Endodermal cell (in vitro differentiated cells): ENCODE results near the gene MRAS. TPM values are rescaled to one million over a fixed set of nuclear protein-coding genes. Genes with fewer than 3 reads are reported as not detected.

Source experiments
- DNase-seq: peaks from one replicate; pipeline ENCODE4 v3.0.0-alpha.2; 2017
- H3K27ac ChIP-seq: 2 replicates; pipeline ENCODE4 v1.5.1; 2013; ENCODE audit warnings: mild to moderate bottlenecking, low read depth, low read length, moderate library complexity
- H3K27me3 ChIP-seq: 2 replicates; pipeline ENCODE4 v1.6.1; 2013; ENCODE audit warnings: mild to moderate bottlenecking, low read length, moderate library complexity; ENCODE audit not compliant: insufficient read depth, control insufficient read depth, poor library complexity, severe bottlenecking
- H3K36me3 ChIP-seq: 2 replicates; pipeline ENCODE4 v1.7.0; 2013; ENCODE audit warnings: mild to moderate bottlenecking, low read length, moderate library complexity; ENCODE audit not compliant: control insufficient read depth, insufficient read depth
- H3K4me1 ChIP-seq: one replicate; pipeline ENCODE4 v1.7.0; 2013; ENCODE audit warnings: low read length; ENCODE audit not compliant: control insufficient read depth, insufficient read depth
- H3K4me3 ChIP-seq: 2 replicates; pipeline ENCODE4 v1.5.1; 2013; ENCODE audit warnings: mild to moderate bottlenecking, low read length, moderate library complexity
- H3K9ac ChIP-seq: 2 replicates; pipeline ENCODE4 v1.6.1; 2013; ENCODE audit warnings: mild to moderate bottlenecking, low read length, moderate library complexity; ENCODE audit not compliant: poor library complexity, severe bottlenecking; ENCODE audit errors: extremely low read depth
- H3K9me3 ChIP-seq: 2 replicates; pipeline ENCODE4 v1.6.1; 2013; ENCODE audit warnings: mild to moderate bottlenecking, low read length, moderate library complexity; ENCODE audit not compliant: control insufficient read depth
- H3K27ac Mint-ChIP-seq: 2 replicates; pipeline ENCODE4 v1.8.0; 2020; ENCODE audit warnings: mixed read lengths
- H3K27me3 Mint-ChIP-seq: 2 replicates; pipeline ENCODE4 v1.8.0; 2021; ENCODE audit warnings: mild to moderate bottlenecking, mixed read lengths; ENCODE audit not compliant: insufficient read depth
- H3K36me3 Mint-ChIP-seq: 2 replicates; pipeline ENCODE4 v1.8.0; 2020; ENCODE audit warnings: low read depth, mixed read lengths
- H3K4me1 Mint-ChIP-seq: 2 replicates; pipeline ENCODE4 v1.8.0; 2020; ENCODE audit warnings: mixed read lengths
- H3K4me3 Mint-ChIP-seq: 2 replicates; pipeline ENCODE4 v1.8.0; 2020; ENCODE audit warnings: mild to moderate bottlenecking, moderate library complexity, mixed read lengths
- H3K9me3 Mint-ChIP-seq: 2 replicates; pipeline ENCODE4 v1.8.0; 2020; ENCODE audit warnings: mild to moderate bottlenecking, mixed read lengths
- WGBS, 2 experiments: methylation state at CpG; one replicate each; pipeline versions ENCODE4 v1.1.5 to v1.1.7; 2013; ENCODE audit warnings: missing lambda C conversion rate in 2 of 2, mixed read lengths in 1 of 2; ENCODE audit not compliant: insufficient coverage in 1 of 2, insufficient read length in 1 of 2; 5-methylcytosine and 5-hydroxymethylcytosine counted together
- total RNA-seq, 2 donors: library from RNA; stranded (reverse); fragmentation: NEBNext Ultra II Directional in 1 of 2; extraction: Animal tissue kit (Norgen Biotek cat#: 25700) in 1 of 2; gene quantifications; 2 replicates in 1 of 2; 3 replicates in 1 of 2; pipeline ENCODE4 v1.2.1, GENCODE V29; 2021
- TF ChIP-seq, protein P1 (sequence below): fragments of 200-600 bp; sonication (generic); conservative IDR thresholded peaks from 2 replicates; pipeline ENCODE4 v1.5.0; 2021; ENCODE audit warnings: antibody characterized with exemption, mild to moderate bottlenecking

The MRAS gene
- total RNA-seq, 2 donors from 2014 or later = 12.8 to 16.1 TPM

- H3K27ac ChIP-seq = no peak overlapping the region
- H3K27me3 ChIP-seq = peaks cover 49% of the 10 kb centered on the region
- no peaks in the 10 kb centered on the region for H3K4me1 ChIP-seq
- 67 to 72% methylated on average over 9 to 16 of the region's 16 CpGs for WGBS, 2 experiments
- no peak overlapping the region for H3K9ac ChIP-seq
- Mint-ChIP-seq H3K27ac (no peak overlapping the region), H3K27me3 (peaks cover 63% of the 10 kb centered on the region), H3K36me3 (no peaks in the 10 kb centered on the region), H3K4me1 (peaks cover 5% of the 10 kb centered on the region), H3K4me3 (peak overlapping the region; percentile 60), H3K9me3 (peaks cover 10% of the 10 kb centered on the region)
- H3K4me3 ChIP-seq = peak overlapping the region; percentile 79
- TF ChIP-seq, protein P1, sequence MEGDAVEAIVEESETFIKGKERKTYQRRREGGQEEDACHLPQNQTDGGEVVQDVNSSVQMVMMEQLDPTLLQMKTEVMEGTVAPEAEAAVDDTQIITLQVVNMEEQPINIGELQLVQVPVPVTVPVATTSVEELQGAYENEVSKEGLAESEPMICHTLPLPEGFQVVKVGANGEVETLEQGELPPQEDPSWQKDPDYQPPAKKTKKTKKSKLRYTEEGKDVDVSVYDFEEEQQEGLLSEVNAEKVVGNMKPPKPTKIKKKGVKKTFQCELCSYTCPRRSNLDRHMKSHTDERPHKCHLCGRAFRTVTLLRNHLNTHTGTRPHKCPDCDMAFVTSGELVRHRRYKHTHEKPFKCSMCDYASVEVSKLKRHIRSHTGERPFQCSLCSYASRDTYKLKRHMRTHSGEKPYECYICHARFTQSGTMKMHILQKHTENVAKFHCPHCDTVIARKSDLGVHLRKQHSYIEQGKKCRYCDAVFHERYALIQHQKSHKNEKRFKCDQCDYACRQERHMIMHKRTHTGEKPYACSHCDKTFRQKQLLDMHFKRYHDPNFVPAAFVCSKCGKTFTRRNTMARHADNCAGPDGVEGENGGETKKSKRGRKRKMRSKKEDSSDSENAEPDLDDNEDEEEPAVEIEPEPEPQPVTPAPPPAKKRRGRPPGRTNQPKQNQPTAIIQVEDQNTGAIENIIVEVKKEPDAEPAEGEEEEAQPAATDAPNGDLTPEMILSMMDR = no peak
- peak; percentile 36 for DNase-seq
- no peaks in the 10 kb centered on the region for H3K36me3 ChIP-seq
- peaks cover 7% of the 10 kb centered on the region for H3K9me3 ChIP-seq
These were observed 85.5 kb downstream of the MRAS start for GRCh38 chr3:138433892-138434275.

- 8% methylated on average over 29 to 54 of the region's 54 CpGs for WGBS, 2 experiments
- H3K9ac ChIP-seq = no peak within 1 kb of the TSS
- H3K9me3 ChIP-seq = peaks cover 7% of the 10 kb centered on the region
These were observed 86.0 kb downstream of the MRAS start, which contains the start of gene ESYT3 for GRCh38 chr3:138434276-138434874. Gene ESYT3 (plus strand): TSS chr3:138434616. CDS start chr3:138434799, 183 bp downstream.

DNA sequence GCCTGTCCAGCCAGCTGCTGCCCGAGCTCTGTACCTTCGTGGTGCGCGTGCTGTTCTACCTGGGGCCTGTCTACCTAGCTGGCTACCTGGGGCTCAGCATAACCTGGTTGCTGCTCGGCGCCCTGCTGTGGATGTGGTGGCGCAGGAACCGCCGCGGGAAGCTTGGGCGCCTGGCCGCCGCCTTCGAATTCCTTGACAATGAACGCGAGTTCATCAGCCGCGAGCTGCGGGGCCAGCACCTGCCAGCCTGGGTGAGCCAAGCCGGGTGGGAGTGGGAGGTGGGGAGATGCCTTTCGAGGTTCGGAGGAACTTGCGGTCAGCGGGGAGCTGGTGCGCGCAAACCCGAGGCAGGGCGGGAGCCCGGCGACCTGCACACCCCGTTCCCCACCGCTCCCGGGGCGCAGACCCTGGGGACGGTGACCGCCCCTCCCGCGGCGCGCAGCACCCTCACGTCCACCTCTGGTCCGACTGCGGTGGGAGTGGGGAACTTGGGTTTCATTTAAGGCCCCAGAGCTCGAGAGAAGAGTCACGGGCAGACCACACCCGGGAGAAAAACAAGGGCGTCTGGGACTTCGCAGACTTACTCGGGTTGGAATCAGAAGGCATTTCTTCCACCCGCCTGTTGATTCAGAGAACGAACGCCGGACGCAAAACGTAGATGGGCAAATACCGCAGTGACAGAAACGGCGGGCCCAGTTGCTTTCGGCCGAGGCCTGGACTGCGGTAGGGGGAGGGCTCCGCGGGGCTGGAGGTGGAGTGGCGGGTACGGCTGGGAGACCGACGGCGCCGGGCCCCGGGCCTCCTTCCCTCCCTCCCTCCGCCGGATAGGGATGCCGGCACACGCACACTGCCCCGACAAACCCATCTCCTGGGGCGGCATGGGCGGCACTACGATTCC, 86.7 kb downstream of the MRAS start:
- Mint-ChIP-seq H3K9me3 (peaks cover 10% of the 10 kb centered on the region), H3K27ac (no peak overlapping the region), H3K27me3 (peaks cover 57% of the 10 kb centered on the region), H3K36me3 (no peaks in the 10 kb centered on the region), H3K4me1 (peaks cover 5% of the 10 kb centered on the region), H3K4me3 (peak overlapping the region; percentile 60)
- no peak overlapping the region for H3K27ac ChIP-seq
- TF ChIP-seq, protein P1 = no peak
- peak; percentile 77 for DNase-seq
- WGBS, 2 experiments = 3 to 11% methylated on average over 22 to 78 of the region's 78 CpGs
- H3K9me3 ChIP-seq = peaks cover 7% of the 10 kb centered on the region
- H3K4me3 ChIP-seq = peak overlapping the region; percentile 79
- no peaks in the 10 kb centered on the region for H3K36me3 ChIP-seq
- H3K27me3 ChIP-seq = peaks cover 49% of the 10 kb centered on the region
- H3K4me1 ChIP-seq = no peaks in the 10 kb centered on the region
- H3K9ac ChIP-seq = no peak overlapping the region

More at GRCh38 chr3:138434276-138434874, 86.0 kb downstream of the MRAS start, which contains the start of gene ESYT3:
- H3K4me3 ChIP-seq = peak within 1 kb of the TSS; percentile 79
- DNase-seq = peak; percentile 92
- H3K9me3 Mint-ChIP-seq = peaks cover 10% of the 10 kb centered on the region
- H3K36me3 ChIP-seq = no peaks in the 10 kb centered on the region
- H3K27ac ChIP-seq = no peak within 1 kb of the TSS
- no peaks in the 10 kb centered on the region for H3K4me1 ChIP-seq
- TF ChIP-seq, protein P1 = no peak
- H3K27me3 Mint-ChIP-seq = peaks cover 60% of the 10 kb centered on the region
- peaks cover 5% of the 10 kb centered on the region for H3K4me1 Mint-ChIP-seq
- H3K36me3 Mint-ChIP-seq = no peaks in the 10 kb centered on the region
- H3K4me3 Mint-ChIP-seq = peak within 1 kb of the TSS; percentile 60
- no peak within 1 kb of the TSS for H3K27ac Mint-ChIP-seq
- peaks cover 49% of the 10 kb centered on the region for H3K27me3 ChIP-seq
